Cardiac fibroblast (primary cell): ENCODE data around the gene NR2F1-AS1.

ENCODE experiments used
- DNase-seq, 2 donors: peaks; one replicate each; pipeline versions ENCODE4 v3.0.0 to v3.0.0-alpha.2; 2010; ENCODE audit warnings: low read depth in 2 of 2
- H3K4me3 ChIP-seq, 2 donors: replicated peaks in 1 of 2; 1 replicate in 1 of 2; 2 replicates in 1 of 2; pipeline ENCODE4 v1.5.1; 2011; ENCODE audit warnings: low read depth in 2 of 2, low read length in 2 of 2, mild to moderate bottlenecking in 2 of 2, moderate library complexity in 1 of 2
- TF ChIP-seq, protein P1 (sequence below): IDR thresholded peaks from one replicate; pipeline ENCODE4 v1.5.1; 2011; ENCODE audit warnings: low read depth, mild to moderate bottlenecking, low read length, inconsistent platforms

Gene NR2F1-AS1

DNA sequence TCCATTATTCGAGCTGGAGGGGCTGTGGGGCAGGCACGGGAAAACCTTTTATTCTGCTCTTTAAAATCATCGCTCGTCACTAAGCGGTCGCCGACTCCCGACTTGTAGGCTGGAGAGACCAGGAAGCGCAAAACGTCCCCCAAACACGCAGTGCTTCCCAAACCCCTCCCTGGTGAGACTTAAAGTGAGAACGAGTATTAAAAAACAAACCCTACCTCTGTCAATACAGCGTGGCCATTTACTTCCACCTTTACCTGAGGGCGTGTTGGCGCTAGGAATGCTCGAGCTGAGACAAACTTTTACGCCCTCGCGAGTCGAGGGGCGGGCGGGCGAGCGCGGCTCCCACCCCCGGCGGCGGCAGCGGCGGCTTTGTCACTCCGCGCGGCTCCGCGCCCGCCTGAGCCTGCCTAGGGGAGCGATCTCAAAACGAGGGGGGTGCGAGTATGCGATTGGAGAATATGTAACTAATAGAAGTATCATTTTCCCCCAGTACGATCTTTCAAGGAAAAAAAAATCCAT lies at the start of gene NR2F1-AS1:
Gene NR2F1-AS1, minus strand, starts transcription at position 293 of the 519 bp plus-strand sequence.
- TF ChIP-seq, protein P1, sequence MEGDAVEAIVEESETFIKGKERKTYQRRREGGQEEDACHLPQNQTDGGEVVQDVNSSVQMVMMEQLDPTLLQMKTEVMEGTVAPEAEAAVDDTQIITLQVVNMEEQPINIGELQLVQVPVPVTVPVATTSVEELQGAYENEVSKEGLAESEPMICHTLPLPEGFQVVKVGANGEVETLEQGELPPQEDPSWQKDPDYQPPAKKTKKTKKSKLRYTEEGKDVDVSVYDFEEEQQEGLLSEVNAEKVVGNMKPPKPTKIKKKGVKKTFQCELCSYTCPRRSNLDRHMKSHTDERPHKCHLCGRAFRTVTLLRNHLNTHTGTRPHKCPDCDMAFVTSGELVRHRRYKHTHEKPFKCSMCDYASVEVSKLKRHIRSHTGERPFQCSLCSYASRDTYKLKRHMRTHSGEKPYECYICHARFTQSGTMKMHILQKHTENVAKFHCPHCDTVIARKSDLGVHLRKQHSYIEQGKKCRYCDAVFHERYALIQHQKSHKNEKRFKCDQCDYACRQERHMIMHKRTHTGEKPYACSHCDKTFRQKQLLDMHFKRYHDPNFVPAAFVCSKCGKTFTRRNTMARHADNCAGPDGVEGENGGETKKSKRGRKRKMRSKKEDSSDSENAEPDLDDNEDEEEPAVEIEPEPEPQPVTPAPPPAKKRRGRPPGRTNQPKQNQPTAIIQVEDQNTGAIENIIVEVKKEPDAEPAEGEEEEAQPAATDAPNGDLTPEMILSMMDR, result no peak
- peak within 1 kb of the TSS; percentile 83 to 86 for H3K4me3 ChIP-seq
- DNase-seq, result peak; percentile 60 to 63

DNA sequence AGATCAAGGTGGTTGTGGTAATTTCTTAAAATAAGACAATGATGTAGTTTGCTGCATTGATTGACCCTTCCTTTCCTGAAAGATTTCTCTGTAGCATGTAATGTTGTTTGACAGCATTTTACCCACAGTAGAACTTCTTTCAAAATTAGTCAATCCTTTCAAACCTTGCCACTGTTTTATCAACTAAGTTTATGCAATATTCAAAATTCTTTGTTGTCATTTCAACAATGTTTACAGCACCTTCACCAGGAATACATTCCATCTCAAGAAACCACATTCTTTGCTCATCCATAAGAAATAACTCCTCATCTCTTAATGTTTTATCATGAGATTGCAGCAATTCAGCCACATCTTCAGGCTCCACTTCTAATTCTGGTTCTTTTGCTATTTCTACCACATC lies 45.8 kb upstream of the NR2F1-AS1 start:
- TF ChIP-seq, protein P1, result no peak
- no peak for DNase-seq
- no peak overlapping the region for H3K4me3 ChIP-seq

DNA sequence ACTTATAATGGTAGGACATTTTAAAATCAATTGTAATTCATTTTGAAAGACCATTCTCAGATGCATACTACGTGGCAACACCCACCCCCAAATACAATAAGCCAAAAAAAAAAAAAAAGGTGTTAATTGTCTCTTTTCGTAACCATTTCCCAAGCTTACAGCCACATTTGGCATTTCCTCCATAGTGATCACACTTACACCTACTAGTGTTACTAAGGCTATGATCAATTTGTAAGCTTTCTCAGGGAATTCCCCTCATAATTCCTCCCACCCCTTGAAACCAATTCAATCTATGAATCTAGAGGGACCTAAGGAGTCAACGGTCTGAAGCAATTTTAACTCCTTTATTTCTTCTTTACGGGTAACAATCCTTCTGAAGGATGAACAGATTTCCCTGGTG lies 42.1 kb upstream of the NR2F1-AS1 start:
- TF ChIP-seq, protein P1, result no peak
- no peak for DNase-seq
- no peak overlapping the region for H3K4me3 ChIP-seq

DNA sequence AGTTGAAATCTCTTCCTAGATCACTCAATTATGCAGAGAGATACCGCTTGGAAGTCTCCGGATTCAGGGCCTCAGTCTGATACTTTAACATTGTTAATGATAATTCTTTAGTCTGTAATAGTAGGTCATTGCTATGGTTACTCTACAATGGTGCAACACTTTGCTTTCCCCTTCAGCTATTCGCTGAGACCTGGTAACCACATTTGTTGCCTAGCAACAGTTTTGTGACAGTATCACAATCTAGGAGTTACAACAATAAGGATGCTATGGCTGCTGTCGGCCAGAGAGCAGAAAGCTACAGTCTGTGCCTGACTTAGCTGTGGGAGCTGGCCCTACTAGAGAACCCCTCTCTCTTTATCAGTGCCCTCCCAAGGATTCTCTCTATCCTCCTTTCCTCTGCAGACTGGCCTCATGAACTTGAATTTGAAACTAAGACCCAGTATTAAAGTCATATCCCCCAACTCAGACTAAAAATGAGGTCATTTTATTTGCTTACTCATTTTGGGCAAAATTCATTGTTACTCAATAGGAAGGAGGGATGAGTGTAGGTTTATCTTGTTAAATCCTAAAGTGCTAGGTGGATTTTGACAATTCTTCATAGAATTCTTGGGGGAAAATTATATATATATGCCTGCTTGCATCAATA lies 41.3 kb upstream of the NR2F1-AS1 start:
- peak; percentile 72 to 84 for DNase-seq
- TF ChIP-seq, protein P1, result no peak
- no peak overlapping the region for H3K4me3 ChIP-seq

DNA sequence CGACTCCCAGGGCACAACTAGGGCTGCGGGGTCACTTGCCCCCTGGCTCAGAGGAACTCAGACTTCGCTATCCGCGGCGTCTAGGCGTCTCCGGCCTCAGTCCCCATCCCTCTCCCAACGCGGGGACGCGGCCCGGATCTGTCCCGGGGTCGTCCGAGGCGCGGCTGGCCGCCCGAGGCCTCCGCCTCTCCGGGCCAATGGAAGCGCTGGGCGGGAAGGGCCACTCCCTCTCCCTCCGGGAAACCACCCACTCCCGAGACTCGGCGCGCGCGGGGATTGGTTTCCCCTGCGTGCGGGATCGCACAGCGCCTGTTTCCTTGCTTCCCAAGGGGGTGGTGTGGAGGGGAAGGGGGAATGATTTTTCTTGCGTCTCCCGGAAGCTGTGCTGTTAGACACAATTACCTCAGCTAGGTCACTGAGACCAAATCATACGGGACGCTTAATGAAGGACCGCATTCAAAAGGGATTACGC lies 40.3 kb upstream of the NR2F1-AS1 start:
- peak; percentile 65 to 70 for DNase-seq
- H3K4me3 ChIP-seq, result peak overlapping the region; percentile 65 to 70
- TF ChIP-seq, protein P1, result no peak

DNA sequence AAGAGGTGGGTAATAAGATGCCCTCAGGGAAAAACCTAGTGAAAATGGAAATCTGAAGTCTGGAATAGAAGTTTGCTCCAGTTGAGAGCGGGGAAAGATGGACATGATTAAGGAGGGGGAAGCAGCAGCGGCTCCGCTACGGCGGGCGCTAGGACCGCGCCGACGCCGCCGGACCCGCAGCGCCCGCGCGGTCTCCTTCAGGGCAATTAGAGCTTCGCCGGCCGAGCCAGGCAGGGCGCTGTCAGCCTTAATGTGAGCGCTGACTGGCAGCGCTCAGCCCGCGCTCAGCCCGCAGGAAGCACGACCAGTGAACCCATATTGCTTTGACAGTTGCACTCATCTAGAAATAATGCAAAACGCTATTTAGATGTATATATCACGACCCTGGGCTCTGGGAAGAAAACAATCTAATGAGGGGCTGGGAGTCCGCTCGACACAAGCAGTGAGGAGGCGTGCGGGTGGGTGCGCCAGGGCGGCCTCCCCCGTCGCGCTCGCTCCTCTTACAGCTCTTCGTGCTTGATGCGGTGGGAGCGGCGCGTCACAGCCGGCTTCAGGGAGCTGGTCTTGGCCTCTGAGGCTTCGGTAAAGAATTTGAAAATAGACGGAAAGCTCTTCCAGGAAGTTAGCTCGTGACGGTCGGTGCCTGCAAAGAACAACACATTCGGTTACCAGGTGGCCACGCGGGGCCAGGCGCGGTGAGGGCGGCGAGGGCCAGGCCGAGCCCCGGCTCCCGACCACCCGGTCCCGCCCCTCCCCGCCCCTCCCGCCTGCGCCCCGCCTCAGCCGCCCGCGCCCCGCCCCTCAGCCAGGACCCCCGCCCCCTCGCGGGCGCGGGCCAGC lies 39.7 kb upstream of the NR2F1-AS1 start:
- DNase-seq, result peak; percentile 63 to 68
- peak overlapping the region; percentile 65 to 70 for H3K4me3 ChIP-seq
- TF ChIP-seq, protein P1, result peak; percentile 7
